ENCODE results near the gene MCEMP1.

The MCEMP1 gene

GRCh38 chr19:7676376-7676775 is 514 bp upstream of the MCEMP1 start:
- no peak overlapping the region for H3K4me3 ChIP-seq (ENCODE audit: low read depth, low read length)
- TF ChIP-seq CTCF (IDR thresholded peaks at IDR 0.05; ENCODE audit: low read depth, low read length): no peak

- no peak overlapping the region for H3K4me3 ChIP-seq (ENCODE audit: low read depth, low read length)
- TF ChIP-seq CTCF (IDR thresholded peaks at IDR 0.05; ENCODE audit: low read depth, low read length): no peak
Measured at GRCh38 chr19:7677669-7678311, 900 bp downstream of the MCEMP1 start.

GRCh38 chr19:7678971-7679751 is 2.3 kb downstream of the MCEMP1 start:
- H3K4me3 ChIP-seq (ENCODE audit: low read depth, low read length): no peak overlapping the region
- no peak for TF ChIP-seq CTCF (IDR thresholded peaks at IDR 0.05; ENCODE audit: low read depth, low read length)

- no peak for TF ChIP-seq CTCF (IDR thresholded peaks at IDR 0.05; ENCODE audit: low read depth, low read length)
- peak overlapping the region; percentile 99 for H3K4me3 ChIP-seq (ENCODE audit: low read depth, low read length)
Measured at GRCh38 chr19:7679771-7680605, 3.1 kb downstream of the MCEMP1 start.

- TF ChIP-seq CTCF (IDR thresholded peaks at IDR 0.05; ENCODE audit: low read depth, low read length): peak; percentile 54
- peak within 1 kb of the TSS; percentile 99 for H3K4me3 ChIP-seq (ENCODE audit: low read depth, low read length)
Measured at GRCh38 chr19:7680606-7681339, 3.9 kb downstream of the MCEMP1 start, which contains the start of gene TRAPPC5. Gene TRAPPC5, plus strand, starts transcription at chr19:7680833. Its CDS starts 1,421 bp downstream, at chr19:7682254.

GRCh38 chr19:7681340-7682174 is 4.7 kb downstream of the MCEMP1 start:
- TF ChIP-seq CTCF (IDR thresholded peaks at IDR 0.05; ENCODE audit: low read depth, low read length): peak; percentile 51
- peak overlapping the region; percentile 99 for H3K4me3 ChIP-seq (ENCODE audit: low read depth, low read length)
